HG02798 (cell line): ENCODE measurements around the gene LRRIQ3.
"Not testable (repeated sequence)": the region's sequence is repeated elsewhere in the genome, so short reads cannot be mapped to it uniquely, and the experiment has no call there.

Experiments
- ATAC-seq: cut with Tn5 transposase; IDR thresholded peaks from one replicate; pipeline ENCODE4 v1.9.1; 2021; ENCODE audit warnings: mild to moderate bottlenecking; ENCODE audit not compliant: unreplicated experiment, poor library complexity

Gene LRRIQ3

GRCh38 chr1:74145086-74145485 lies 52.9 kb downstream of the LRRIQ3 start:
- ATAC-seq, result no peak

- not testable (repeated sequence) for ATAC-seq
These were observed 80.6 kb downstream of the LRRIQ3 start for GRCh38 chr1:74117370-74117769.

GRCh38 chr1:74113333-74113732 lies 84.6 kb downstream of the LRRIQ3 start:
- no peak for ATAC-seq

GRCh38 chr1:74107394-74107793 lies 90.6 kb downstream of the LRRIQ3 start:
- no peak for ATAC-seq

GRCh38 chr1:74091371-74091770 lies 106.6 kb downstream of the LRRIQ3 start:
- no peak for ATAC-seq

GRCh38 chr1:74083128-74083527 lies 114.8 kb downstream of the LRRIQ3 start:
- ATAC-seq, result no peak

GRCh38 chr1:74065081-74065480 lies 132.9 kb downstream of the LRRIQ3 start:
- no peak for ATAC-seq

- ATAC-seq, result no peak
These were observed 140.3 kb downstream of the LRRIQ3 start for GRCh38 chr1:74057719-74058118.

GRCh38 chr1:74053407-74053806 lies 144.6 kb downstream of the LRRIQ3 start:
- no peak for ATAC-seq

GRCh38 chr1:74050386-74050785 lies 147.6 kb downstream of the LRRIQ3 start:
- no peak for ATAC-seq

GRCh38 chr1:74038042-74038441 lies 159.9 kb downstream of the LRRIQ3 start:
- no peak for ATAC-seq

GRCh38 chr1:74012583-74012982 lies 185.4 kb downstream of the LRRIQ3 start:
- ATAC-seq, result no peak

- ATAC-seq, result no peak
These were observed 186.2 kb downstream of the LRRIQ3 start for GRCh38 chr1:74011736-74012135.

- no peak for ATAC-seq
These were observed 187.8 kb downstream of the LRRIQ3 start for GRCh38 chr1:74010206-74010605.

GRCh38 chr1:74005533-74005932 lies 192.4 kb downstream of the LRRIQ3 start:
- no peak for ATAC-seq

GRCh38 chr1:74003806-74004205 lies 194.2 kb downstream of the LRRIQ3 start:
- no peak for ATAC-seq

- ATAC-seq, result peak; percentile 63
These were observed 199.5 kb downstream of the LRRIQ3 start for GRCh38 chr1:73998348-73998959.

- ATAC-seq, result no peak
These were observed 217.5 kb downstream of the LRRIQ3 start for GRCh38 chr1:73980324-73981040.

GRCh38 chr1:73979684-73980083 lies 218.3 kb downstream of the LRRIQ3 start:
- ATAC-seq, result no peak

GRCh38 chr1:73978964-73979363 lies 219.0 kb downstream of the LRRIQ3 start:
- ATAC-seq, result no peak
